Gastroesophageal sphincter (tissue), 4 donors: ENCODE results near the gene CEP131. TPM values are rescaled to one million over a fixed set of nuclear protein-coding genes. Genes with fewer than 3 reads are reported as not detected.

ENCODE experiments used
- ATAC-seq: fragments of 150-250 bp; one replicate; pipeline ENCODE4 v1.9.1; 2016; ENCODE audit warnings: mild to moderate bottlenecking, moderate library complexity
- H3K27ac ChIP-seq, 4 donors: fragments of 200-600 bp; sonication (generic) in 3 of 4; 1 replicate in 3 of 4; 2 replicates in 1 of 4; pipeline ENCODE4 v1.5.1; 2016 to 2019
- H3K27me3 ChIP-seq: fragments of 200-600 bp; sonication (generic); one replicate; pipeline ENCODE4 v1.5.1; 2019
- H3K36me3 ChIP-seq, 2 donors: fragments of 200-600 bp; sonication (generic); one replicate each; pipeline ENCODE4 v1.5.1; 2019; ENCODE audit warnings: control low read depth in 1 of 2
- H3K4me1 ChIP-seq, 3 donors: fragments of 200-600 bp; sonication (generic); 1 replicate in 2 of 3; 2 replicates in 1 of 3; pipeline ENCODE4 v1.5.1; 2016 to 2019; ENCODE audit warnings: control low read depth in 2 of 3
- H3K4me3 ChIP-seq, 2 donors: fragments of 200-600 bp; sonication (generic); one replicate each; pipeline ENCODE4 v1.5.1; 2019; ENCODE audit warnings: mild to moderate bottlenecking in 1 of 2, moderate library complexity in 1 of 2
- H3K9me3 ChIP-seq, 3 donors: fragments of 200-600 bp; sonication (generic); one replicate each; pipeline ENCODE4 v1.5.1; 2017 to 2019; ENCODE audit warnings: control low read depth in 2 of 3
- EP300 ChIP-seq: sonication (generic); formaldehyde crosslinking; IDR thresholded peaks from one replicate; pipeline ENCODE4 v1.6.1; 2017; ENCODE audit warnings: antibody characterized with exemption, mild to moderate bottlenecking
- POLR2A ChIP-seq, 2 donors: fragments of 450-650 bp; IDR thresholded peaks; one replicate each; pipeline ENCODE4 v1.6.1; 2017; ENCODE audit warnings: antibody characterized with exemption in 2 of 2, mild to moderate bottlenecking in 2 of 2, moderate library complexity in 1 of 2
- POLR2AphosphoS5 ChIP-seq: sonication (generic); formaldehyde crosslinking; IDR thresholded peaks from one replicate; pipeline ENCODE4 v1.6.1; 2017; ENCODE audit warnings: antibody characterized with exemption
- WGBS, 2 donors: methylation state at CpG; one replicate each; pipeline ENCODE4 v1.1.5; 2018; ENCODE audit warnings: low coverage in 1 of 2; 5-methylcytosine and 5-hydroxymethylcytosine counted together
- total RNA-seq, 4 donors: library from RNA; depleted of rRNA; stranded (reverse); fragments of >200 nt; gene quantifications; one replicate each; pipeline ENCODE4 v1.1.0, GENCODE V29; 2016
- TF ChIP-seq, protein P1 (sequence below), 4 experiments: fragments of 200-600 bp in 2 of 4; fragments of 450-650 bp in 2 of 4; sonication (generic) in 1 of 4; IDR thresholded peaks; one replicate each; pipeline ENCODE4 v1.5.1; 2017 to 2019; ENCODE audit warnings: antibody characterized with exemption in 4 of 4, mild to moderate bottlenecking in 2 of 4, moderate library complexity in 2 of 4

Gene CEP131
- total RNA-seq, 4 donors from 2014 or later = 4.4 to 12.0 (median 6.4) TPM

DNA sequence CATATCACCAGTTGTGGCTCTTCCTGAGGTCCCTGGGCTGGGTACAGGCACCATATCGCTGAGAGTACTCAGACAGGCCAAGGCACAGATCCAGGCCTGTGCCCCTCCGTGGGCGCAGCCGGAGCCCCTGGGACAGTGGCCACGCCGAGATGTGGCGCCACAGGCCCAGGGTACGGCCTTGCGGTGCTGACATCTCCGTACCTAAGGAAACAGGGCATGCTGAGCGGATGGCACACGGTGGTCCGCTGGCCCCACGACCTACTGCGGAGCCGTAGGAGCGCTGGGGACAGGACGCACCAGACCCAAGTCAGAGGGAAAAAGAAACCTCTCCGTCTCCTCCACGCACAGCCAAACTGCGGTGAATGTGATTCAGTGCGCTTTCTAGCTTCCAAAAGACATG, 42.8 kb upstream of the CEP131 start:
- ATAC-seq = no peak
- Histone ChIP-seq H3K4me1 (no peaks in the 10 kb centered on the region), H3K9me3 (no peaks in the 10 kb centered on the region), H3K27ac (no peak overlapping the region), H3K27me3 (no peaks in the 10 kb centered on the region), H3K36me3 (peaks cover 0 to 97% of the 10 kb centered on the region in 2 donors), H3K4me3 (no peak overlapping the region)
- TF ChIP-seq, protein P1, sequence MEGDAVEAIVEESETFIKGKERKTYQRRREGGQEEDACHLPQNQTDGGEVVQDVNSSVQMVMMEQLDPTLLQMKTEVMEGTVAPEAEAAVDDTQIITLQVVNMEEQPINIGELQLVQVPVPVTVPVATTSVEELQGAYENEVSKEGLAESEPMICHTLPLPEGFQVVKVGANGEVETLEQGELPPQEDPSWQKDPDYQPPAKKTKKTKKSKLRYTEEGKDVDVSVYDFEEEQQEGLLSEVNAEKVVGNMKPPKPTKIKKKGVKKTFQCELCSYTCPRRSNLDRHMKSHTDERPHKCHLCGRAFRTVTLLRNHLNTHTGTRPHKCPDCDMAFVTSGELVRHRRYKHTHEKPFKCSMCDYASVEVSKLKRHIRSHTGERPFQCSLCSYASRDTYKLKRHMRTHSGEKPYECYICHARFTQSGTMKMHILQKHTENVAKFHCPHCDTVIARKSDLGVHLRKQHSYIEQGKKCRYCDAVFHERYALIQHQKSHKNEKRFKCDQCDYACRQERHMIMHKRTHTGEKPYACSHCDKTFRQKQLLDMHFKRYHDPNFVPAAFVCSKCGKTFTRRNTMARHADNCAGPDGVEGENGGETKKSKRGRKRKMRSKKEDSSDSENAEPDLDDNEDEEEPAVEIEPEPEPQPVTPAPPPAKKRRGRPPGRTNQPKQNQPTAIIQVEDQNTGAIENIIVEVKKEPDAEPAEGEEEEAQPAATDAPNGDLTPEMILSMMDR (IDR thresholded peaks at IDR 0.05) = no peak
- TF ChIP-seq EP300 (no peak), POLR2AphosphoS5 (no peak), POLR2A (IDR thresholded peaks at IDR 0.05) (no peak)
- WGBS, 2 donors = 98% methylated on average over 10 of the region's 22 CpGs; no CpG with 5 or more reads in 1 of the 2 donors

DNA sequence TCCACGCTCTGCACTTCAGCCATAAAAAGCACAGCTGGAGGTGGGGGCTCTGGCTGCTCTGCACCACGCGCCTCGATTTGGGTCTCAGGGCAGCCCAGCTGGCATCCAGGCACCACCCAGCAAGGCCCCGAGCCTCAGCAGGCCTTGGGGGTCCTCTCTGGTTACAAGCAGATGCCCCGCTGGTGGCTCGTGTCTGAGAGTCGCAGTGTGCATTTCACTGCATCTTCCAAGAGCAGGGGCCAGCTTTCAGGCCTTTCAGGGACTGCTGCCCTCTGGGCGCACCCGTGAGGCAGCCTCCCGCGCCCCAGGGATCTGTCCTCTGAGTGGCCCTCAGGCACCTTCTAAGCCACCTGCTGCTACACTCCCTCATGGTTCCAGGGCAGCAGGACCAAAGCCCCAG, 41.9 kb upstream of the CEP131 start:
- Histone ChIP-seq H3K27me3 (no peaks in the 10 kb centered on the region), H3K27ac (no peak overlapping the region), H3K36me3 (peaks cover 0 to 97% of the 10 kb centered on the region in 2 donors), H3K4me1 (no peaks in the 10 kb centered on the region), H3K9me3 (no peaks in the 10 kb centered on the region), H3K4me3 (no peak overlapping the region)
- no peak for TF ChIP-seq POLR2AphosphoS5
- no peak for TF ChIP-seq POLR2A (IDR thresholded peaks at IDR 0.05)
- TF ChIP-seq EP300 = no peak
- TF ChIP-seq, protein P1 (IDR thresholded peaks at IDR 0.05) = no peak
- 93 to 96% methylated on average over 3 to 5 of the region's 12 CpGs for WGBS, 2 donors
- no peak for ATAC-seq

DNA sequence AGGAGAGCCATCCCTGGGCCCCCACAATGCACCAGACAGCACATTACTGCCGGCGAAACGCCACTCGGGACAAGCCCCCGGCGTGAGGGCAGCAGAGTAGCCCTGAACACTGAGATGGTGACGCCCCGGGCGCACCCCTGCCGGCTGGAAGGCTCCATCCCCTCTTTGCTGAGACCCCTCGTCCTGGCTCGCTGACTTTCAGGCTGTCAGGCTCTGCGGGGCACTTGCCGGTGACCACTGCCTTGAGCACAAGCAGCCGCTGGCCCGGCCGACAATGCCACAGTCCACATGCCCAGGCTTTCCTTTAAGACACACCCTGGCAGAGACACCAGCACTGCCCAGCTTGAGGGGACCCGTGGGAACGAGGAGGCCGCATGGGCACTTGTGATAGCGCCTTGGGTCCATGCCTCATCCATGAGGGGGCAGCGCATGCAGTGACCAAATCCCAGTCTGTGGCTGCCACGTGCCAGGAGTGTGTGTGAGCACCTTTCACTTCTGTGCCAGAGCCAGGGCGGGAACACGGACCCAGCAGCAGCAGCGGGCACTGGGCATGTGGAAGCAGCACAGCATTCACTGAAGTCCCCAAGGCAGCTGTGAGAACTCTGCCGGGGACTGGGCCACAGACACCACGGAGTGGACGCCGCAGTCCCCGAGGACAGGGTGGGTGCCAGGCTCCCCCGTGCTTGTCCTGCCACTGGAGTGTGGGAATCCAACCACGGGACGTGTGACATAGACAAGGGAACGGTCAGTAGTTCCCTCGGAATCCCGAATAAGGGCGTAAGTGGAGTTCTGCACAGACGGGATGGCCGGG, 40.8 kb upstream of the CEP131 start:
- no peak for ATAC-seq
- TF ChIP-seq POLR2AphosphoS5 (no peak), POLR2A (IDR thresholded peaks at IDR 0.05) (no peak), EP300 (no peak)
- TF ChIP-seq, protein P1 (IDR thresholded peaks at IDR 0.05) = no peak
- Histone ChIP-seq H3K4me1 (no peaks in the 10 kb centered on the region), H3K27ac (no peak overlapping the region), H3K4me3 (no peak overlapping the region), H3K27me3 (no peaks in the 10 kb centered on the region), H3K9me3 (no peaks in the 10 kb centered on the region), H3K36me3 (peaks cover 0 to 97% of the 10 kb centered on the region in 2 donors)
- WGBS, 2 donors = 84 to 91% methylated on average over 4 to 12 of the region's 40 CpGs

DNA sequence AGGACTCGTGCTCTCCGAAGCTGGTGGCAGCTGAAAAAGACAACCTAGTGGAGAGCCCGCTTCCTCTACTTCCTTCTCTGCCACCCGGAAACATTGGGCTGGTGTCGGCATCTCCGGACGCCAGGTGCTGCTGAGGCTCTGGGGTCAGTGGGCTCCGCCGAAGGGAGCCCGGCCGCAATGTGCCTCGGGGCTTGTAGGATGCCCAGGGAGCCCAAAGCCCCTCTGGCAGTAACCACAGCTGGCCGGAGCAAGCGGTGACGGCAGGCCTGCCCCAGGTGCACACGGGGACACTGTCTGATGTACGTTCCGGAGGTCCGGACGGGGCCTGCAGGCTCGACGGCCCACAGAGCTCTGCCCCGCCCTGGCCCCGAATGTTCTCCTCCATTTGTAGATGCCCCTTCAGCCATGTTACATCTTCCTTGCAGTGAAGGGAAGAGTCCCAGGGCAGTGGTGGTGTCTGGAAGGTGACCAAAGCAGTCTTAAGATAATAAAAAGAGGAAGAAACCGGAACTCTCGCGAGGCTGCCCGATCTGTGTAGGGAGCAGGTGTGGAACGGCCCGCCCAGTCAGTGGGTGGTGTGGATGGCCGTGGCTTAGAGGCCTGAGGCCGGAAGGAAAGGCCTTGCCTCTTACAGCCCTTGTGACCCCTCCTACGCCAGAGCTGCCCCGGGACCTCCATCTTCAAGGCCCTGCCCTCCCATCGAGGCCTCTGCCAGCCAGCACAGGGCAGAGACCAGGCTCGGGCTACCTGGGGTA, 39.0 kb upstream of the CEP131 start:
- TF ChIP-seq POLR2AphosphoS5 (no peak), EP300 (no peak), POLR2A (IDR thresholded peaks at IDR 0.05) (no peak)
- TF ChIP-seq, protein P1 (IDR thresholded peaks at IDR 0.05) = no peak
- Histone ChIP-seq H3K9me3 (no peaks in the 10 kb centered on the region), H3K27ac (no peak overlapping the region), H3K36me3 (peaks cover 0 to 90% of the 10 kb centered on the region in 2 donors), H3K27me3 (no peaks in the 10 kb centered on the region), H3K4me1 (peaks cover 0 to 5% (median 0%) of the 10 kb centered on the region in 3 donors), H3K4me3 (no peak overlapping the region)
- 90% methylated on average over 9 of the region's 36 CpGs; no CpG with 5 or more reads in 1 of the 2 donors for WGBS, 2 donors
- ATAC-seq = no peak
